Measurements from ENCODE around the gene DCP1A.
"Not testable (repeated sequence)": the region's sequence is repeated elsewhere in the genome, so short reads cannot be mapped to it uniquely, and the experiment has no call there.

DCP1A gene

DNA sequence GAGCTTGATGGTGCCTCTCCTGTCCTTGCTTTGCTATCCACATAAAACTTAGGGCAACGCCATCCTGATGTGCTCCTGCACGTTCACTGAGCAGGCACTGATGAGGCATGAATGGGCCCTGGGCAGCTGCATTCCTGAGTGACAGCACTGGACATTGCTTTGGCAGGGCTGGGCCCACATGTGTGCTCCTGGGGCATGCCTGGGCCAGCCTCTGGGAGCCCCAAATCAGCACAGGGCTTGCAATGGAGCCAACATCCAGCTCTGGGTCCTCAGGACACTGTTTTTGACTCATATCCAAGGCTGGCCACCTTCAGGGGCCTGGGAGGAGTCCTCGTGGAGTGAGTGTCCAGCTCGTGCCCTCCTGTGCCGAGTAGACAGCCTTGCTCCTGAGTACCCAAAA is 85.6 kb downstream of the DCP1A start:
- DNase-seq, result no peak

DNA sequence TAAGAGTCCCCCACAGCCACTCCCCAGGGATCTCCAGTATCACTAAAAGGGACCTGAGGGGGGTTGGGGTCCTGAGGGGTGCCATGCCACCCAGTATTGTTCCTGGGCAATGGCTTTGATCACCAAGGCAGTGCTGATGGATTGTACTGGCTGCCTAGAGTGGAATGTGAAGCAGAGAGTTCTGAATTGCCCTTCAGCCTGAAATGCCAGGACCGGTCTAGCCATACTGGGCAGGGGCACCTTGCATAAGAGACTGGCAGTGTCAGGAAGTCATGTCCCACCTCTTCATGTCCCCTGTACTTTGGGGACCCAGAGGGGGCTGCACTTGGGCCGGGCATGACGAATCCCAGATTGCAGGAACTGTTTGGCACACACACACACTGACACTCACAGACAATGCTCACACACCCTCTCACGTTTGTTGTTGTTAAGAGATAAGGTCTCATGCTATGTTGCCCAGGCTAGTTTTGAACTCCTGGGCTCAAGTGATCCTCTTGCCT is 87.0 kb downstream of the DCP1A start:
- DNase-seq, result no peak

GRCh38 chr3:53259427-53260259 is 87.7 kb downstream of the DCP1A start:
- no peak for DNase-seq

GRCh38 chr3:53258600-53259426 is 88.5 kb downstream of the DCP1A start:
- no peak for DNase-seq

DNA sequence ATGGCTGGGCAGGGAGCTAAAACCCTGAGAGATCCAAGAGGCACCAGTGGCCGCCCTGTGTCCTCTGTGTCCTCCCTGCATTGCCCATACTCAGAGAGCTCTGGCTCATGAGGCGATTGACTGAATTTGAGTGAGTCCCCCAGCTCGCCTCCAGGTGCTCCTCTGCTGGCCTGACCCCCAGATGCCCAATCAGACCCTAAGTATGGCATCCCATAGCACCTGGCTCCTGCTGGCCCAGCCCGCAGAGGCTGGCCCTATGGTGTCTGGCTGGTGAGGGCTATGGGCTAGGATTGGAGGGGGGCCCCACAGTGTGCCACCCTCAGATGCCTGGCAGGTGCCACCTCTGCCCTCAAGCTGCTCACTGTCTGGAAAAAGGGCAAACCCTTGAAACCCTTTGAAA is 89.9 kb downstream of the DCP1A start:
- DNase-seq, result no peak

GRCh38 chr3:53256704-53257055 is 90.7 kb downstream of the DCP1A start:
- DNase-seq, result no peak

DNA sequence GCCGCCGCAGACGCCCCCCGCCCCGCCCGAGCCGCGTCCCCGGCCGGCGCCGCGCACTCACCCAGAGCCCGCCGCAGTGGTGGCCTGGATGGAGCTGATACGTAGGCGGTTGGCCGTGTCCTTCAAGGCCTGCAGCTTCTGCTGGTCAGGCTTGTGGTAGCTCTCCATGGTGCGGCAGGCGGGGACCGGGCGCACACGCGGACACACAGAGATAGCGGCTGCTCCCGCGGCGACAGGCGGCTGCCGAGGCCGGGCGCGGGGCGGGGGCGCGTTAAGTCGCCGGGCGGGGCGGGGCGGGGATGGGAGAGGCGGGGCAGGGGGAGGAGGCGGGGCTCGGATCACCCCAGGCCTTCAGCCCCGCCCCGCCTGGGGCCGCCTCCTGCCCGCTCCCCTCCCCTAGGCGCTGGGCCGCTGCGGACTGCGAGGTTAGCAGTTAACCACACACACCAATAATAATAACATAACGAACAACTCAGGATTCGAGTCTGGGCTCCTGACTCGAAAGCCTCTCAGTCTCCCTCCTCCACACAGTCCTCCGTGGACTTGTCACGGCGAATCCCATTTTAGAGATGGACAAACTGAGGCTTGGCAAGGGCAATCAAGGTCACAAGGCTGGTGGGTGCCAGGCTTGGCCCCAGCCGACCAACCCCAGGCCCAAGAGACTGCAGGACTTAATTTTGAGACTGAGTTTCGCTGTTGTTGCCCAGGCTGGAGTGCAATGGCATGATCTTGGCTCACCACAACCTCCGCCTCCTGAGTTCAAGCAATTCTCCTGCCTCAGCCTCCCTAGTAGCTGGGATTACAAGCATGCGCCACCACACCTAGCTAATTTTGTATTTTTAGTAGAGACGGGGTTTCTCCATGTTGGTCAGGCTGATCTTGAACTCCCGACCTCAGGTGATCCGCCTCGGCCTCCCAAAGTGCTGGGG is 91.3 kb downstream of the DCP1A start, which contains the start of gene TKT:
Gene TKT, minus strand, starts transcription at position 248 of the 929 bp plus-strand sequence. Its CDS starts 80 bp downstream, at position 168.
- DNase-seq, result peak; percentile 76

DNA sequence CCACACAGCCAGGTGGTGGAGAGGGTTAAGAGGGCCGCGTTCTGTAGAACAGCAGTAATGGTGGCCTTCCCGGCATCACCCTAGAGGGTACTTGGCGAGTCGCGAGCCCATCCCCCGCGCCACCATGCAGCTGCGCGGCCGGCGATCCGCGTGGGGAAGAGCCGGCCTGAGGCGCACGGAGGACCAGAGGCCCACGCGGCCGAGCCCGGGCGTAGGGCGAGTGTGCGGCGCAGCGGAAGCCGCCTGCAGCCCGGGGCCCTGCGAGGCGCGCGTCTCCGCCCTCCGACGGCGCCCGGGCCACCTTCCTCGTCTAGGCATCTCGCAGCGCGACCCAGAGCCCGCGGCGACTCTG is 91.9 kb downstream of the DCP1A start:
- DNase-seq, result peak; percentile 33

DNA sequence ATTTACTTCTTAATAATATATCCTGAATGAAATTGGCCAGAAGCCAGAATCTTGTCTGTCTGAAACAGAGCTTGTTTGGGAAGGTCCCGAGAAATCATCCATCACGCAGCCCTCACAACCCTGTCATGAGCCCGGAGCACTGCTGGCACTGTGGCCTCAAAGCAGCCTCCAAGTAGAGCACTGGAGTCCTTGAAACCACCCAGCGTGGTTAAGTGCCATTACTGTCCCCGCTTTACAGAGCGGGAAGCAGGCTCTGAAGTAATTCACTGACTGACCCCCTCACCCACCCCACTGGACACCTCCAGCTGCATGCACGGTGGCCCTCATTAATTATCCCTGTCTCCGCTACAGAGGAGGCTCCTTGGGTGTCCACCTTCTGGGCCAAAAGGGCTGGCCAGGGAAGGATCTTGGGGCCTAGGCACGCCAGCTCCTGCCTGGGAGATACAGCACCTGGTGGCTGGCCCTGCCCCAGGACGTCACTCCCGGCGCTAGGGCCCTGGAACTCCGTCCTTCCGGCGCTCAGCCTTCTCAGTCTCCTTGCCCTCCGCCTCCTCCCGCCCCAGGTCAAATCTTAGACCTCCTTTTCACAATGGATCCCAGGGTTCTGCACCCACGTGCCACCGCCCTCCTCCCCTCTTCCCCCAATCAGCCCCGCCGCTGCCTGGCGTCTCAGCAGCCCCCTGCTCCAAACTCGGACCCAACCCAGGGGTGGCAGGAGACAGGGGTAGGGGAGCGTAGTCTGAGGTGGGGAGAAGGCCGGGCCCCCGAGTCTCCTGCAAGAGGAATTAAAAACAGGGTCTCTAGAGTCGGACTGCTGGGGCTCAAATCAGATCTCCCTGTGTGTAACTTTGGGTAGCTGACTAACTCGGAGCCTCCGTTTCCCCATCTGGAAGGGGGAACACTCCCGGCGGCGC is 92.6 kb downstream of the DCP1A start:
- peak; percentile 37 for DNase-seq

- no peak for DNase-seq
Measured at GRCh38 chr3:53253707-53254508, 93.4 kb downstream of the DCP1A start.

- not testable (repeated sequence) for DNase-seq
Measured at GRCh38 chr3:53252947-53253322, 94.4 kb downstream of the DCP1A start.

GRCh38 chr3:53252096-53252946 is 95.0 kb downstream of the DCP1A start:
- no peak for DNase-seq

DNA sequence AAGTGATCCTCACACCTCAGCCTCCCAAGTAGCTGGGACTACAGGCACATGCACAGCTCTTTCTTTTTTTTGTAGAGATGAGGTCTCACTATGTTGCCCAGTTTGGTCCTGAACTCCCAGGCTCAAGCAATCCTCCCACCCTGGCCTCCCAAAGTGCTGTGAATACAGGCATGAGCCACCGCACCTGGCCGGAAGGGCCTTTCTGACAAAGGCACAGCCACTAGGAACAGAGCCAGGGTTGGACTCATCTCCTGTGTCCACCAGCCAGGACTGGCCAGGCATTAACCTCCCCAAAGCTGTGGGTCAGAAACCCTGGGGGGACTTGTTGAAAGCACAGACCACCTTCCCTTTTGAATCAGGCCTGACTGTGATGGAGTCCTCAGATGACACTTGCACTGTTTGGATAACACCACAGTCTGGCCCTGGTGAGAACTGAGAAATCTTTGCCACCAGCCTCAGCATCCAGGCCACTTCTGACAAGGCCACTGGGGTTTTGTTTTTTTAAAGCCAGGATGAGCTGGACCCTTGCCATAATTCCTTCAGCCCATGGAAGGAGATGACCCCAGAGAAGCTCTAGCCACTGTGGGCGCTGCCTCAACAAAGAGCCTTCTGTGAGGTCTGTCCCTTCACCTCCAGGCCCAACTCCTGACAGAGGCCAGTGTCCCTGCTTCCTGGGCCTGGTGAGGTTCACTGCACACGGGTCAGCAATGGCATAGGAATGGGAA is 96.3 kb downstream of the DCP1A start:
- DNase-seq, result no peak

GRCh38 chr3:53250453-53250852 is 96.9 kb downstream of the DCP1A start:
- no peak for DNase-seq

DNA sequence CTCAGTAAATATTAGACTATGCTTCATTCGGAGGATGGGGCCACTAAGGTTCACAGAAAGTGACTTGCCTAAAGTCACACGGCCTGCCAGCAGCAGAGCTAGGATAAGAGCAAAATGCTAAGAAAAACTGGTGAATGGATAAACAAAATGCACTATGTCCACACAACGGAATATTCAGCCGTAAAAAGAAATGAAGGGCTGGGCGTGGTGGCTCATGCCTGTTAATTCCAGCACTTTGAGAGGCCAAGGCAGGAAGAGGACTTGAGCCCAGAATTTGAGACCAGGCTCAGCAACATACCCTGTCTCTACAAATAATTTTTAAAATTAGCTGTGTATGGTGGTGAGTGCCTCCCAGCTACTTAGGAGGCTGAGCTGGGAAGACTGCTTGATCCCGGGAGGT is 99.2 kb downstream of the DCP1A start:
- no peak for DNase-seq

GRCh38 chr3:53247619-53248018 is 99.7 kb downstream of the DCP1A start:
- no peak for DNase-seq

GRCh38 chr3:53244271-53244670 is 103.1 kb downstream of the DCP1A start:
- no peak for DNase-seq

DNA sequence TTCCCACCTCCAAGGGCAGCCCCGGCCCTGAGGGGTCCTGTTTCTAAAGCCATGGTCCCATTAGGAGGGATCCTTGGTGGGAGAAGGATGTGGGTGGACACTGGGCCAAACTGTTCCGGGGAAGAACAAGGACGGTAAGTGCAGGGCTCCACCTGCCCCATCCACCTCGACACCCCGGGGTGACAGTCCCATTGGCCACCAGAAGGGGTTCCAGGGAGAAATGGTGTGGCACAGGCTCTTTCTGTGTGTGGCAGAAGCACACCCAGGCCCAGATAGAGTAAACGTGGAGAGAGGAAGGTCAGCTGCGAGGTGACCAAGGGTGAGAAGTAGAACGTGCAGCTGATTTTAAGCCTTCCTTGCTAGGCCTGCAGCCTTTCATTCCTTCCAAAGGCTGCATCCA is 103.6 kb downstream of the DCP1A start:
- no peak for DNase-seq

DNA sequence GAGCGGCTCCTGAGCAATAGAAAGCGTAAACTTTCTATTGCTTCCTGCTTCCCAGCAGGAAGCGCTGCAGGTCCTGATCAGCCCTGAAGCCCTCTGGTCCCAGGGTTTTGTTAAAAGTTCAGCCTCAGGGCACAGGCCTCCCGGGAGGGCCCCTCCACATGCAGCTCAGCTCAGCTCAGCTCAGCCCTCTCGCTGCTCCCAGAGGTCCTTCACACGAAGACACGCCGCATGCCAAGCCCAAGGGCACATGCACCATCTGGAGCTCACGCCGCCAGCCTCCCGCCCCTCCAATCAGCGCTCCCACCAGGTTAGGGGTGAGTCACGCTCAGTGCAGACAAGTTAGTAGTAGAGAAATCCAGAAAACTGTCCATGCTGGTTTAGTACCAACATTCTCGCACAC is 104.2 kb downstream of the DCP1A start:
- no peak for DNase-seq

All from activated effector memory CD4-positive, alpha-beta T cell treated with Interleukin-2 at 50 U/mL for 16 hours (primary cell).